GM19452 (cell line): ENCODE results near the gene MARCO.

Experiments
- ATAC-seq: cut with Tn5 transposase; IDR thresholded peaks from one replicate; pipeline ENCODE4 v1.9.1; 2021; ENCODE audit not compliant: unreplicated experiment

The MARCO gene

DNA sequence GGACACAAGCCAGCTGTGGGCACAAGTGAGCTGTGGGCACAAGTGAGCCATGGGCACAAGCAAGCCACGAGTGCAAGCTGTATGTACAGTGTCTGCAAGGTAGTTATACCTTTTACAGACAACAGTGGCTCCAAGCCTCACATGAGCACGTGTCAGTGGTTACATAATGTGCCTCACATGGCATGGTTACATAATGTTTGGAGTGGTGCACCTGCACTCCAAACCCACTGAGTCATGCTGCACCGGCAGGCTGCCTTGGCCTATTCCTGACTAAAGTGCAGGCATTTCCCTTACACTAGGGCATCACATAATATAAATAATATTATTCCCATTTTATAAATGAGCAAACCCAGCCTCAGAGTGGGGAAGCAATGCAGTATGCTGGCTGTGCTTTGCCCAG, 62.6 kb downstream of the MARCO start:
- ATAC-seq: no peak

GRCh38 chr2:119005051-119005450, 63.1 kb downstream of the MARCO start:
- no peak for ATAC-seq

- ATAC-seq: no peak
Observed at GRCh38 chr2:119005555-119005954, 63.6 kb downstream of the MARCO start.

DNA sequence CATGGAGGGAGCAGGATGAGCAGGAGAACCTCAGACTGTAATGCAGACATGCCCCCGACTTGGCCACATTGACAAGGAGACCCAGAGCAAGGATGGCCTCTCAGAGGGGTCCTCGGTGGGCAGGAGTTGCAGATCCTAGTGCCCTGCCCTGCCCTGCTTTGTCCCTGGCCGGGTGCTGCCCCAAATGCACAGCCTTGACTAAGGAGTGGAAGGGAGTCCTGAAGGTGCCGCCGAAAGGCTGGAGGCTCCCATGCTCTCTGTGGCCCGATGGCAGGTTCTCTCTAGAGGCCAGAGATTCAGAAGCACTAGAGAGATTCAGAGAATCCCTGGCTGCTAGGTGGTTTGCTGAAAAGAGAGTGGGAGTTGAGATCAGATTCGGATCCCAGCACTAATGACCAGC, 64.4 kb downstream of the MARCO start:
- ATAC-seq: no peak

DNA sequence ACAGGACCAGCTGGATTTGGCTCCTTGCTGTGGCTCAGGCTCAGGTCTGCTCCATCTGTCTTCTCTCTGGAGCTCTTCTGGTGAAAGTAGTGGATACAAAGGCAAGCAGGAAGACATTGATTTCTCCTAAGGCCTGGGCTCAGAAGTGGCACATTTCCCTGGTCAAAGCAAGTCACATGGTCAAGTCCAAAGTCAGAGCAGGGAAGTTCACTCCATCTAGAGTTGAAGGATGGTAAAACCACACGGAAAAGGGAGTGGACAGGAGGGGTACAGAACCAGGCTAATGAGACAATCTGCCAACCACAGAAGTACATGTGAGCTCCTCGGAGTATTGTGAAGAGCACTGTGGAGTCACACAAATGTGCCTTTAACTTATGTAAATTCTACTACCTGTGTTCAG, 66.1 kb downstream of the MARCO start:
- no peak for ATAC-seq

- ATAC-seq: no peak
Observed at GRCh38 chr2:119009110-119009509, 67.1 kb downstream of the MARCO start.

GRCh38 chr2:119010336-119010735, 68.3 kb downstream of the MARCO start:
- no peak for ATAC-seq

DNA sequence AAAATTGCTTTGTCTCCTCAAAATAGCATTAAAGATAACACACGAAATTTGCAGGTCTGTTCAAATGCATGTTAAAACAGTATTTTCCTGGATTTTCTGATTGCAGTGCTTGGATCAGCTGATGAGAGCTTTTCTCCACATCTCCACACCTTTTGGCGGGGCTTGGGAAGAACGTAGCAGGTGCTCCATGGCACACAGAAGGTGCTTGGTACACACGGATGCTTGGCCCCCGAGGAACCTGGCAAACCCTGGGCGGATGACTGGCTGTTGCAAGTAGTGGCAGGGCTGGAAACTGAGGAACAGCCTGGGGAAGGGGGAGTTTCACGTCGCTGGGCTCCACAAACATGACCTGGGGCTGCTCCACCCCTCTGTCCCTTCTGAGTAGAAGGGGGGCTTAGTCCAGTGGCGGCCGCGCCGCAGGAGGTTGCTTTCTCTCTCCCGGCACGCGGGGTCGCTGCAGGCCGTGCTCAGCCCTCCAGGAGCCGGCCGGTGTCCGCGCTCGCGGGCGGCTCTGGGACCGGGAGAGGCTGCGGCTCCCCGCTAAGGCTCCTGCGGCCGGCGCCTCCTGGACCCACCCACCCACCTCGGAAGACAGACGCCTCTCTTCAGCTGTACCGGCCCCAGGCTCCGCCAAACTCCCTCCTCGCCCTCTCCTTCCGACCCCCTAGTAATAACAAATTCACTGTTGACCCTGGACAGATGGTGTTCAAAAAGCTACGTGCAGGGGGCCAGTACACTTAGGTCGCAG, 69.3 kb downstream of the MARCO start:
- ATAC-seq: no peak

GRCh38 chr2:119011910-119012209, 69.9 kb downstream of the MARCO start:
- ATAC-seq: no peak

DNA sequence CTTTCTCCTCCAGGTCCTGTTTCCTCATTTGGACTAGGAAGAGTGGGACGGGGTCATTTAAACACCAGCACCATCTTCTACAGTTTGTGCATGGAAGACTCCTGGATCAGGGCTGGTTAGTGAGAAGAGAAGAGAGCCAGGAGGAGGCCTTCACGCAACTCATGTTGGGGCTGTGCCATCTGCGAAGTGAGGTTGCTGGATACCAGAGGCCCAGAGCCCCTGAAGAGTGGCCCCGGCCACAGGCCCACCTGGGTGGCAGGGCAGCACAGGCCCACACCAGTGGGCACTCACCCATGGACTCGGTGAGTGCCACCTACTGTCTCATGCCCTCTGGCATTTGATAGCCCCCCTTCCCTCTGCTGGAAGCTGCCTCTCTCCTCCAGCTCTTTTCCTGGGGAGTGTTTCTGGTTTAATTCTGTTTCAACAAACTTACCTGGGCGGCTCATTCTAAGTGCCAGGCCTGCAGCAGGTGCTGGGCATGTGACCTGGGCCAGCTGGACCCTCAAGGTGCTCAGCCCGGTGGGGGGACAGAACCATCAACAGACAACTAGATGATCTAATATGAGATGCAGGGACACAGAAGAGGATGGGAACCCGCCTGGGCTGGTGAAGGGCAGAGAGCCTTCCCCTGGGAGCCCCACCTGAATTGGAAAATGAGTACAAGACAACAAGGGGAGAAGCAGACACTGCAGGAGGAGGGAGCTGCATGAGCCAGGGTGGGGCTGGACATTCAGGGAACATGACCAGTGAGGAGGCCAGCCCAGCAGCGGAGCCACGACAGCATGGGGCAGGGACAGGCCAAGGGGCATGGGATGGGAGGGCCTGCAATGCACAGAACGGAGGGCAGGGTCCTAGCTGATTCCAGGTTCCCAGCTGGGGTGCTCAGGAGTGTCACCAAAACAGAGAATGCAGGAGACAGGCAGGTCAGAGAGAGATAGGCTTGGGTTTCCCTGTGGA, 70.6 kb downstream of the MARCO start:
- no peak for ATAC-seq

DNA sequence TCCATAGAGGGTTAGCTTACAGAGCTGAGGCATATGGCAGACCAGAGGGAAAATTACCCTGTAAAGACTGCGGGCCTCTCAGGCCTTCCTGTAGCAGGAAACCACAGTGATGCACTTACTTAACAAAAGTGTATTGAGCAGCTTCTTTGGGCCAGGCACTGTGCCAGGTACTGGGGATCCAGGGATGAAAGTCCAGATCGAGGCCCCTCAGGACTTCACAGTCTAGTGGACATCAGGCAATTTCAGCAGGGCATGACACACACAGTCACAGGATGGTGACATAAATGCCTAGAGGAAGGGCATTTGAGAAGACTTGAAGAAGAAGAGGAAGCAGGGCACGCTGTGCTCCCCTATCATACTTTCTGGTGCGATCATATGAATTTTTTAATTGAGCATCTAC, 71.7 kb downstream of the MARCO start:
- no peak for ATAC-seq

DNA sequence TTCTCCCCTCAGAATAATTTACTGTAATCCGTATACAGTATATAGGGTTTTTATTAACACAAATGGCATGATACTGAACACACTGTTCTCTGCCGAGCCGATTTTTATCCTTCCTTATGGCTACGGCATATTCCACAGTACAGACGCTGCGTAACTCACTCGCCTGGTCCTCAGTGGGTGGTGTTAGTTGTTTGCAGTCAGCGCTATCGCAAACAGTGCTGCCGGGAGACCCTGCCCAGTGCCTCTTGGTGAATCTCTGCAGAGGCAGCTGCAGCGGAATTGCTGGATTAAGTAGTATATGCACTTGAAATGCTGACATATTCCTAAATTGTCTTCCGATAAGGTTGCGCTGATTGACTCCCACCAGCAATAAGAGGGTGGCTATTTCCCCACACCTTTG, 73.9 kb downstream of the MARCO start:
- ATAC-seq: no peak

DNA sequence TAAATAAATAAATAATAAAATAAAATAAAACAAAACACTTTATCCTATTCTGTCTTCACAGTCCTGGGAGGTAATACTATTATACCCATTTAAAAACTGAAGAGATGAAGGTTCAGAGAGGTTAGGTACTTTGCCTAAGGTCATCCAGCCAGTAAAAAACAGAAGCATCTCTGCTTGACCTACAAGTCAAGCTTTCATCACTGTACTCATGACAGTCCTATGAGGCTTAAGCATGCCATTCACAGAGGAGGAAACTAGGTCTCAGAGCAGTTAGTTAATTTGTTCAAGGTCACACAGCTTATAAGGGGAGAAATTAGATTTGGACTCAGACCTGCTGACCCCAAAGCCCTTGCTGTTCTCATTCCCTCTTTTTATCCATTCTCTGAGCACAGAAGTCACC, 77.5 kb downstream of the MARCO start:
- ATAC-seq: no peak

DNA sequence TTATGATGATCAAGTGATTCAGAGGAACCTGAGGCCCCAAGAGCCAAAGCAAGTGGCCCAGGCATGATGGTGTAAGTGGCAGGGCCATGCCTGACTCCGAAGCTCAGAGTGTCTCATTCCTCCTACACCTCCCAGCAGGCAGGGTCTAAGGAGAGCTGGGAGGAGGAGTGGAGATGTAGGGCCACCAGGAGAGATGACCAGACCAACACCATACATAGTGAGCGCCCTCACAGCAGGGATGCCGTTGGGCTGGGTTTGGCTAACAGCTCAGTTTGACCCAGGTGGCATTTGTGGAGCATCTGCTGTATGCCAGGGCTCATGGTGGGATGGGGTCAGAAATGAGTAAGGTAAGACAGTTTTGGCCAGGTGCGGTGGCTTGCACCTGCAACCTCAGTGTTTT, 80.7 kb downstream of the MARCO start:
- no peak for ATAC-seq

GRCh38 chr2:119023534-119023933, 81.5 kb downstream of the MARCO start:
- ATAC-seq: no peak

GRCh38 chr2:119024152-119024551, 82.2 kb downstream of the MARCO start:
- ATAC-seq: no peak

GRCh38 chr2:119024568-119024967, 82.6 kb downstream of the MARCO start:
- ATAC-seq: no peak

- no peak for ATAC-seq
Observed at GRCh38 chr2:119025013-119025412, 83.0 kb downstream of the MARCO start.

GRCh38 chr2:119025762-119026351, 83.9 kb downstream of the MARCO start:
- no peak for ATAC-seq

DNA sequence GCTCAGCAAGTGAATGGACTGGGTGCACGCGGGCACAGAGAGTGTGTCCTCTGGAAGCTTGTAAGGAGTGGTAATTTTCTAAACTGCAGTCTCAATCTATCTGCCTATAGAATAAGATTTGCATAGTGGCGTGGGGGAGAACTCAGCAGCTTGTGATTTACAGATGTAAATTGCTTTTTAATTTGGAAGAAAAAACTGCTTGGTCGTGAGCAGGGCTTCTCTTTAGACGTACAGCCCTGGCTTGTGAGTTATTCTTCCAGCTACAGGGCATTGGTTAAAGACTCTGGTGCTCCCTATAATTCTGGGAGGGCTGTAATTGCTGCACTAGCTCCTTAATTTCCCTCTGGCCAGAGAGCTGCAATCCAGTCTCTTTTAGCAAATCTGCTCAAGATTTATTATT, 84.9 kb downstream of the MARCO start:
- ATAC-seq: no peak

DNA sequence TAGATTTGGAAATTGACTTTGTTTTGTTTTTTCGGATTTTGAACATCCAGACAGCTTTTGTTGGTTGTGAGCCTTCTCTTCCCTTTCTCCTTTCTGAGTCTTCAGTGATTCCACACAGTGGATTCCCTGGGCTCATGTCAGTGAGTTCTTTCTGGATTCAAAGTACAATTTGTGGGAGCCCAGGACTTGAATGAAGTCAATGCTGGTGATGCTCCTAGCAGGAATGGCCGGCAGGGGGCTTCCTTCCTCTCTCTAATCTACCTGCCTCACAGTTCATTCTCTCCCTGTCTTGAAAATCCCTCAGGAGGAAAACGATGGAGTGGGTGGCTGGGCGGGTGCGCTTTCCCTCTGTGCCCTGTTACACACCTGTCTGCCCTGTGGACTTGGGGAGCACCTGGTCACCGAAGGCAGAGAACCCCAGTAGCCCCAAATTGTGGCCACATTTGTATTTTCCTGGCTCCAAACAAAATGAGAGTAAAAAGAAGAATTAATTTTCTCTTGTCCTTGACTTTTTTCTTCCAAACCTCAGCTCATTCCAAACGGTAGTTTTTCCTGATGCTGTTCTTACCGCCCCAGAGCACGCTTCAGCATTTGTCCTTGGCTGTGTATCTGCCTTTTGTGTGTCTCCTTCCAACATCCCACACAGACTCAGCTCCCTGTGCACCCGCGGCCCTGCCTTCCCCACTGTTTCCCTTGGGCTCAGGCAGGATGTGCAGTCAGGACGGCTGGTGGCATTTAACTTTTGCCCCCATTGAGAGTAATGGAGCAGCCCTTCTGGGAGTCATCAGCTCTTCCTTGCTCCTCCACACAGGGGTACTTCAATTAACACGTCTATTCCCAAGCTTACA, 86.6 kb downstream of the MARCO start:
- ATAC-seq: no peak
